Measurements from ENCODE around the gene TWIST1.

Gene TWIST1

DNA sequence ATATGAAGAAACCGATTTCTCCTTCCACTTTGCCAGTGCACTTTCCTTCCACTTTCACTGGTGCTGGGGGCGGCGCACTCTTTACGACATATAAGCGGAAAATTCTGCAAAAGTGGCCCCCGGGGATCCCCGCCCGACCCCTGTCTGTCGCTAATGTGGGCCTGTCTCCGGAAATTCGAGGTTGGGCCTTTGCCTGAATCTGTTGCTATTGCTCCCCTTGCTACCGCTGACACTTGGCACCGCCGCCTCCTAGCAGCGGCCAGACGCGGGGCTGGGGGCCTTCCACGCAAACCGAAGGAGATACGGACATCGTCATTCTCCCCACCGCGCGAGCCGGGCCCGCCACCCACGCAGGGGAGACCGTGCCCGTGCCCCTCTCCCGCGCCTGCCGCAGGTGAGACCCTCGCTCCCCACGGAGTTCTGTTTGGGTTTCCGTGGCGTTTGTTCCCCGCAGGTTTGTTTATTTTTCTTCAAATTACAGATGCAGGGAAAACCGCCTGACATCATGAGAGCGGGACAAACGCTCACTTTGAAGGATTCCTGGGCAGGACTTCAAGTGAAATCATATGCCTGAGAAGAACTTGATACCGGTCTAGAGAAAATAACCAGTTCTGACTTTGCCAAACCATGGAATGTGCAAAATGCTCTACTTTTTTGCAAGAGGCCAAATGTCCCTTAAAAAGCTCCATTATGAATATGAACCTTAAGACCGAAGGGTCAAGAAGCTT, 5.0 kb downstream of the TWIST1 start:
- DNase-seq, result no peak

DNA sequence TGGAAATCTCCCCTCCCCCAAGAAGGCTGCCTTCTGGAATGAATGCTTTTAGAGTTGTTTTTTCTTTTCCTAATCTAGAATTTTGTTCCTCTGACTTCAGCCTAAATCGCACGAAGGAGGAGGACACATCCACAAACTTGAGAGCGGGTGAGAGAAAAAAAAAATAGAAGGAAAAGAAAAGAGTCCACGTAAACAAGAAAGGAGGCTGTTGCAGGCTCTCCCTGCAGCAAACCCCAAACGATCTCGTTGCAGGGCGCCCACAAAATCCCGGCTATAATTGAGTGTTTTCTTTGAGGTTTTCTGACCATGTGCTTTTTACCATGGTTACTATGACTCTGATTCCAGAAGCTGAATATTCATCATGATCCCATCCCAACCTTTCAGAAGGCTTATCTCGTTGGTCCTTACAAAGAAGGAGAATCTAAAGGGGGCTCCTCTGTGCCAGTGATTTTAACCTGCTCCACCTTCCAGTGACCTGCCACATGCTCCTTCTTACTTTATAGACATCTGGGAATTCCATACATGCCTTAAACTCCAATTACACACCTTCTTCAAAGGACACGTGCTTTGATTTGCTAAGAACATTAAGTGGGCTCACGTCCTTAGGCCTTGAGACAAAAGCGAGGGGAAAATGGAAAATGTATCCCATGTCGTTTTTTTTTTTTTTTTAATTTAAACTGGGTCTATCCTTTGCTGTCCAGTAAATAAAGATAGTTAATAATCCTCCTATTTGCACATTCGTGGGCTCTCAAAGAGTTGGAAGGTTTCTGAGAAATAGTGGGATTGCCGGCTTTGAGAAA, 5.8 kb downstream of the TWIST1 start:
- DNase-seq, result no peak

DNA sequence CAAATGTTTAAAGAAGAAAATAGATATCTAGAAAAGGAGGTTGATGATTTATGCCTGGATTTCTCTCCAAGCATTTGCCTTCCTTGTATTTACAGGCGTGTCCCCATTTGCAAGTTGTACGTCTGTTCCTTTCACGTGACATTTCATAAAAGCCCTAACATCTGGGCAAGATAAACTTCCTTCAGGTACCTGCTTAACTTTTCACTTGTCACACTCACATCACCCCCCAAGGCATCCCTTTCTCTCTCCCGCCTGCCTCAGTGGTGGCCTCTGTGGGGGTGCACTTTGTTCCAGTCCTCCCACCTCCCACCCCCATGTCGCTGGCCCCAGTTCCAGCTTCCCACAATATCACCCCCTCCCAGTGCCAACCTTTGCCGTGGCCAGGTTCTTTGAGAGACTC, 6.7 kb downstream of the TWIST1 start:
- DNase-seq, result no peak

DNA sequence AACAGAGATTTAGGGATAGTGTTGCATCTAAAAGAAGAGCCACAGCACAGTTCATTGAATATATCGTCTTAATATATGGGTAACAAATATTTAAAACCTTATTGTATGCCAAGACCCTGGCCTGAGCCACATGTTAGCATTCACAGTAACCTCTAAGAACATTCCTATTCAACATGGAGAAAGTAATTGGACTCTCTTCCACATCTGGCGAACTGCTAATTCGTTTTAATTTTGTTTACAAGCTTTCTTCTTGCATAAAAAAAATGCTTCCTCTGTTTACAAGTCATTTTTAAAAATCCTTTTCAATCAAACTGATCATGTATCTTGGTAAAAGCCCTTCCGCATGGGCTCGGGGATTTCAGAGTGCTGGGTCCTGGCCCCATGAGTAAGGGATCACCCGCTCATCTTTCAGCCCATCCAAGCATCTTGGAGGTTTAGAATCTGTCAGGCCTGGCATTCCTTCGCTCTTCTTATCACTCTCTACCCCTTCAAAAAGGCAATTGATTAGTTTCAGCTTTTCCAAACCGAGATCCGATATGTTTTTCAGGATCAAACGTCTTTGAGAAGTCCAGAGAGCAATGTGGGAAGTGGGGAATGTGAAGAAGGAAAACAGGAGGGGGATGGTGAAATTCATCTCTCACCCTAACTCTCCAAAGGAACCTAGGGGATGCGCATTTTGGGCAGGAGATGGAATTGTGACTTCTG, 7.3 kb downstream of the TWIST1 start:
- DNase-seq, result no peak

DNA sequence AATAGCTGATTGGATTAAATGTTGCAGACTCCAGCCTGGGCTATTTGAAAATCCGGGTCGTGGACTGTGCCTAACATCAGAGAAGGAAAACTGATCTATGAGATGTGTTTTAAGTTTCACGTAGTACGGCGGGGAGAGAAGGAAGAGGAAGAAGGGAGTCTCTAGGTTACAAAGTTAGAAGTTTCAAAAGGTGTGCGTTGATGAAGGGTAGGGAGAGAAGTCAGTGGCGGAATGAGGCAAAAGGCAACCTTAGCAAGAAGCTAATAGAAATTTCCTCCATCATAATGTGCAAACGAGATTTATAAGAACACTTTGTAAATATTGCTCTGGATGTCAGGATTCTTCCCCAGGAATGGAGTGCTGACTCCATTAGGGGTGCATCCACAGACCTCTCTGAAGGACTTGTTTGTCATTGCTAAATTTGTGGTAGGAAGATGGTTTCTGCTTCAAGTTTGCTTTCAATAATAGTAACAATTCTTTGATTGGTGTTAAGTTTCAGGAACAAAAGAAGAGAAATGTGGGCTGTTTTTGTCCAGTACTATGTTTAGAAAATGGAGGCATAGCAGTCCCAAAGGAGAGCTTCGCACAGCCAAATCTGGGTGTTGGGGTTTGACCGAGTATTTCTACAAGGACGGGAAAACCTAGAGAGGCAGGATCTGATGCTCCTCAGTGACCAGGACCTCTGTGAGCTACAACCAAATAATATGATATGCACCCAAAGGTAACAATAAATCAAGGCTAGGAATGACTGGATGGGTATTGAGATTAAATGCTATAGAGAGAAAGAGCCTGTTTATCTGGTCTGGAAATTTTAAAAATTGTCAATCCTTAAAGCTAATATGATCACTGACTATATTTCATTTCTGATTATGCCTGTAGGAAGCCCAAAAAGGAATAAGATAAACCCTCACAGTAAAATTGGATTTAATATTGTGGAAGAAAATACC, 8.2 kb downstream of the TWIST1 start:
- no peak for DNase-seq

DNA sequence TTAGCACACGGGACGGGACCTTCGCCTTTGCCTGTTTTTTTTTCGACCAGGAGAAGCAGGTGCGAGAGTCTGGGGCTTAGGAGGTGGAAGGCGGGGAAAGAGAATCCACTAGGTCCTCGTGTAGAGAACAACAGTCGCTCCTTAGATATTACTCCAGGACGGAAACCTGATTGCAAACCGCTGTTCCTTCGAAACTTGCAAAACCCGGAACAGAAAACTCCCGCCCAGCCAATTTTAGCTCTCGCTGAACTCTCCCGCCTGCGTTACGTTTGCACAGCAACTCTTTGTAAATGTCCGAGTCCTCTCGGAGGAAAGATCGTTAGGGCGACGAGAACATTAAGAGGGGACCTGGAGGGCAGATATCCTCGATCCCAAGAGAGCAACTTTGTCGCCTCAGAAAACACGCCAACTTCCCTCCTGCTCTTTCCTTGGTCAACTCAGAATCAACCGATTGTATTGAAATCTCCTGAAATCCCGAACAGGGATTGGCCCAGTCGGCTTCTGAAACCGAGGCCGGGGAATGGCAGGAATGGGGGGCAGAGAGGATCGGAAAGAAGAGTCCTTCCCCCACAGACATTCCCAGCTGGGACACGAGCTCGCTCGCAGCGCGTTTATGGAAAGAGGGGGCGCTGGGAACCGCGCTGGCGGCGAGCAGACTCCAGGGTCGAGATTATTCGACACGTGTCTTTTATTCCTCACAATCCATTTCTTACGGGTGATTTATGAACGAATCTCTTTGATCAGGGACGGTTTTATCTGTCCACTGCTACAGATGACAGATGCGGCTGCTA, 9.9 kb downstream of the TWIST1 start:
- no peak for DNase-seq

DNA sequence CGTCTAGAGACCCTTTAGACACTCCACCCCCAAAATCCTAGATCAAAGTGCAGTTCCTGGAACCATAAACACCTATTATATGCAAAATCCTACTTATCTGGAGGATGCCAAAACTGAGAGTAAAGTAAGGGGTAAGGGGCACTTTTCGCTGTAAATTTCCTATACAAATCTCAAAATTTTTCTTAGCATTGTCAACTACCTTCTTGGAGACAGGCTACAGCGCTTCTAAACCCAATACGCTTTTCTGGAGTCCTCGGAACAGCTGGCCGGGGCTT, 10.4 kb downstream of the TWIST1 start:
- no peak for DNase-seq

DNA sequence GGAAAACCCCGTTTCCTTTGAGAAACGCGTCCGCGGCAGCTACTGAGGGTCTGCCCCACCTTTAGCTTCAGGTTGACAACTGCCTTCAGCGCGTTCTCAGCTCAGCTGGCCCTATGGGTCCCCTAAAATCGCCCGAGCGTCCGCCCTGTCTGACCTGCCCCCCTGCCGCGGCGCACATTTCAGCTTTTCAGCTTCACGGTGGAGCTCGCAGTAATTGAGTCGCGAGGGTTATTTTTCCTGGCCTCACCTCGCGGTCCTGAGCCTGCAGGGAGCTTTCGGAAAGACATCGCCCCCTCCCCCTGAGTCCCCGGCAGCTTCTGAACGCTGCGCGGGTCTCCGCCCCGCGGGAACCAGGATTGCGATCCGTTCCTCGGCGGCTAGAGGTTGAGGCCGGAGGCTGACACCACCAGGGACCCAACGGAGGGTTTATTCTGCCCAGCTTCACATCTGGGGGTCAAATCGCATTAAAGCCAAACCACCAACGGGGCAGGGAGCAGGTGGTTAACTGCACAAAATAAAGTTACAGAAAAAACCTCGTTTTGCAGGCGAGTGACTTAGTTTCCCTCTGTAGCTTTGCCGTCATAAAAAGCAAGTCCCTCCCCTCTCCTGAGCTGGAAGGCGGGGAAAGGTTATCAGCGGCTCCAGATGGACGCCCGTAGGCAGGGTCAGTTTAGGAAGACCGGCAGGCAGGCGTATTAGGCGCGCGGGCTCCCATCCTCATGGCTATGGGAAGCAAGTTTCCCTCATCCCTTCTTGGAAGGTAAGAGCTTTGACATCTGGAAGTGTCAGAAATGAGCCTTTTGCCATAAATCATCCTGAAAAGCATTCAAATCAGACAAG, 11.0 kb downstream of the TWIST1 start:
- DNase-seq, result no peak

DNA sequence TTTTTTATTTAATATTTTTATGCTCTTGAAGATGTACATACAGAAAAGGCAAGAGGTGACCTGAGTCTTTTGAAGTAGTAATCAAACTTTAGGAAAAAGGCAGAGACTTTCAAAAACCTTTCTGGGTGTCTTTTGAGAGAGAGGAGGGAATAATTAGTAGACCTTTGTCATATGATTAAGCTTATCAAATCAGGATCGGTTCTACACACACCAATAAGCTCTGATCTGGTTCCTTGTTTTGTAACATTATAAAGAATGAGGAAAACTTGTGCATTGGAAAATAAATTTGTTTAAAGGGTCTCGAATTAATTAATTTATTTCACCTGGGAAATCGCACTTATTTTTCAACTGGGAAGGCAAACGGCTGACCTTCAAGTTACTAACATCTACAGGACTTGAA, 11.9 kb downstream of the TWIST1 start:
- DNase-seq, result no peak

DNA sequence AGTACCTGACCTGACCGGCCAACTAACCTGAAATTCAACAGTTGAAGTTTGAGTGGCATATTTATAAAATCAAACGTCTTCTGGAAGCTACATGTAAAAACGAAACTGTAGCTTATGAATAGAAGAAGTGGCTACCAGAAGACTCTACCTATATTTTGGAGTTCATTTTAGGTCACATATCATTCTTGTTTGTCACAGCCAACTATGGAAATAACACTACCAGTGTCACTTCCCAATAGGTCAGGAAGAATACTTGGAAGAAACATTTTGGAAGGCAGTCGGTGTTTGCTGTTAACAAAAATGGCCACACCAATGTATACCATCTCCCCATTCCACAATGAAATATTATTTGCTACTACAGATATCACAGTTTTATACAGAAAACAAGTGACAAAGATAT, 12.6 kb downstream of the TWIST1 start:
- DNase-seq, result no peak

DNA sequence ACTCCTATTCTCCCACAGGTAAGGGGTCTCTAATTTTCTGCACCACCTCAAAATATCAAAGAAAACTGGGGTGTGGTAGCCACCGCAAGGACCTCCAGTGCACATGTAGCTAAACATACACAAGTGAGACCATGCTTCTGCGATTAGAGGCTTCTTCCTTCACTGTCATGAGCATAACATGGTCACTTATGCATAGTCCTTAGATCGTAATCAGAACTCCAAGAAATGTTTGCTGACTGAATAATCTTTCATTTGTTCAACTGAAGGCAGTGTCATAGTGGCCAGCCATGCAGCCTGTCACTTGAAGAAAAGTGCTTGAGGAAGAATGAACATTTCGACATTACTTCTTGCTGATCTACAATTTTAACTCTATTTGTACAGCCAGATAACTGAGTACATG, 14.6 kb downstream of the TWIST1 start:
- DNase-seq, result no peak

DNA sequence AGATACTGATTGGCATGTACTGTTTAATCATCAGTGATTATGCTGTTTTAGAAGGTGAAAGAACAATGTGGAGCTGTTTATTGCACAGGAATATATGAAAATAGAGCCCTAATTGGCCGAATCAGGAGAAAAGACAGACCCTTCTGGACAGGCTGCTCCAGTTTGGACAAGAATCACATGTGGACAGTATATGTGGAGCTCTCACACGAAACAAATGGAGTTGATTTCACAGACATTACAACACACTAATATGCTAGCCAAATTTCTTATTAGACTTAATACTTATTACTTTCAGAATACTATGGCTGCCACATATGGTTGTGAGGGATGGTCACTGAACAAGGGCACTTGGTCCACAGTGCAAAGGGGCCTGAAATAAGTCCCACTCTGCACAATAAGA, 15.5 kb downstream of the TWIST1 start:
- DNase-seq, result no peak

DNA sequence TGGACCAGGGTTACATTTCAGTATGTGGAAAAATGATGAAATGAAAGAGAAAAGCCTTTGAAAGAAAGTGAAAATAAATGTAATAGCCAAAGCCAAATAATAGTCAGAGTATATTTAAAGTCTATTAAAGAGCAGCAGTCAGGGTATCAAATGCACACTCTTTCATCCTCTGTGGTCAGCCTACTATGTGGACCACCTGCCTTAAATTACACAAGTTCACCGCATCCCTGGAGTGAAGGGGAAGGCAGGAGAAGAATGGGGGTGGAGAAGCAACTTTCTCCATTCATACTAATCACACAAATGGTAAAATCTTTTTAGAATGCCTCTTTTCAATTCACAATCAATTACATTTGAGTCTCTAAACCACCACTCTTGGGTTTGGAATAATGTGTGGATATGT, 16.0 kb downstream of the TWIST1 start:
- DNase-seq, result no peak

DNA sequence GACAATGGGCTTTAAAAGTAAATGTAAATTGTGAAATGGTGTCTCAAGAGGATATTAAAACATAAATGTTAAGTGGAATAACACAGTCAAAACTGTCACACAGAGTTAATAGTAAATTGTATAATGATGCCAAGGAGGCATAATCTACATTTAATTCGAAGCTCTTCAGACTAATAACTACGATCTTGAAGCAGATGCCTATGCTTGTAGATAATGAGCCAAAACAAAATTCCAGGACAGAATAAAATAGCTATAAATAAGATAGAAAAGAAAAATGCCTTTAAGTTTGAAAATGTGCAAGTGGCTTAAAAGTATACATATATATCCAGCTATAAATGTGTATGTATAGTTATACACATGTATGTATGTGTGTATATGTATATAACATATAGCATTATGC, 17.5 kb downstream of the TWIST1 start:
- no peak for DNase-seq

DNA sequence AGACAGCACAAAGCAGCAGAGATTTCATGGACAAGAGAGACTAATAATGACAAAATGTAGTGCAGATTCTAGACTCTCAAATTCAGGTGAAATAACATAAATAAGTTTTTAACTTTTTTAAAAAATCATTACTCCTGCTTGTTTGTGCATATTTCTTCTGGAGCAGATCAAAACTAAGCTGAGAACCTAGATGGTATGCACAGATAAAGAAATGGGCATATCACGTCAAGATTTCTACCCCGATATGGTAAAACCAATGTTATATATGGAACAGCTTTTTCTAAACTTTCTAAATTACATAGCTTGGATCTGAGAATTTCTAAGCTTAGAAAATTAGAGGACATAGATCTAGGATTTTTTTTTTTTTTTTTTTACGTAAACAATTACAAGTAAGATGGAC, 18.2 kb downstream of the TWIST1 start:
- no peak for DNase-seq

DNA sequence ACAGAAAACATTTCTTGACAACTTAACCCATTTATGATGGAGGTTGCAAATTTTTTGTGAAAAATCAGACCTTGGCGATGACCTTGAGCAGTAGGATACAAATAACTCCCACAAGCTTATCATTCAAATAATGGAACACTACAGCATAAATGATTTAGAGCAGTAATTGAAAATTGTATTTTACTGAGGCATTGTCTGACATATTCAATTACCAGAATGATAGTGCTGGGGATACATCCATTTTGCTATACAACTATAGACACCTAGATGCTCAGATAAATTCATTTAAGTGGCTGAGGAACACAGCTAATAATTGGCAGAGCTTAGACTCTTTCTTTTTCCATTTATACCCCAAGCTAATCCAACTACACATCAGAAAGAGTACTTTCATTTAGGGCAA, 18.9 kb downstream of the TWIST1 start:
- DNase-seq, result no peak

DNA sequence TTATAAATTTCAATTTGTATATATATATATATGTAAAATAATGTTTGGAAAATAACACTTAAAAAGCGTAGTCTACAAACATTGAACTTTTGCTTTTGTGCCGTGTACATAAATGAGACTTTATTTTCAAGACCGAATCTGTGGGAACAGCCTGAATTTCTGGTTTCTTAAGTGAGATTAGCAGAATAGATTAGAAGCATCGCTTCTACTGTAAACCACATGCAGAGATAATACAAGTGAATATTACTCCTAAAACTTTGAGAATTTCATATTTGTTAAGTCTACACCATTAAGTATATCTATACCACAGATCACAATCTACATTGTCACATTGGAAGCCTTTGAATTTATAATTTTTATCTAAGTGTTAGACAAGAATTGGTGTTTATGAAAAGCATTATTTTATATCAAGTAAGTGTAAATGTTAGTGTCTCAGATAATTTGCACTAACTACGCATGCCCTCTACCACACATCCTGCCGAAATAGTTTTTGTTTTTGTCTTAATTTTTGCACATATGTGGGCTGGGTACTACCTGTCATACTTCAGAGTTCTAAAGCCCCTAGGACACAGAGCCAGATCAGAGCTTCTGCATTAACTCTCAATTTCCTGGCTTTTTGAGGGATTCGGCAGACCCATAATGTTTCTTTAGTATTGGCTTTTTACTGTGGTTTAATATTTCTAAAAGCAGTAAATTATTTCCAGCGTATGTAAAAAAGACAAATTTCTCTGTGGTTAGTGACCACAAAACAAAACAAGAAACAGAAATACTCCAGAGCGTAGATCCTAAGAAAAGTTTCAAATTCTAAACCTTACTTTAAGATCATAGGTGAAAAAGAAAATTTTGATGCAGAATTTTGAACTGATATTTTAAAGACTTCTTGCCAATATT, 20.0 kb downstream of the TWIST1 start:
- no peak for DNase-seq

DNA sequence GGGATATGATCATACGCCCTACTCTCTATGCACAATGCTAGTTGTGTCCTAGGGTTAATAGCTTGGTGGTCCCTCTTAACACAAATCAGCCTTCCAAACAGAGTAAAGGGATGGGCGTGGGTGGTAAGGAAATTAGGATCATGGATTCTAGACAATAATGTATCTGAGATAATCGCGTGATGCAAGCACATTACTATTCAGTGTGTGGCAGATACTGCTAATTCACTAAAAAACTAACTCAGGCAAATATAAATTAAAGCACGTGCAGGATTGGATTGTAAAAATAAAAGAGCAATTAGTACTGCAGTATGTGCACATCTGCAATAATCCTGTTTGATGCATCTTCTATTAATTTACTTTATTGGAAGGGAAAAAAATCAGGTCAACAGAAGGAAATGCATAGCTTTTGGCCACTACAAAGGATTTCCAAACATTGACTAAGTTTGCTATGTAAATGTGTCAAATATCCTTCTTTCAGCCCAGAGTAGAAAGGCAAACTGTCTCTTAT, 22.0 kb downstream of the TWIST1 start:
- DNase-seq, result no peak

DNA sequence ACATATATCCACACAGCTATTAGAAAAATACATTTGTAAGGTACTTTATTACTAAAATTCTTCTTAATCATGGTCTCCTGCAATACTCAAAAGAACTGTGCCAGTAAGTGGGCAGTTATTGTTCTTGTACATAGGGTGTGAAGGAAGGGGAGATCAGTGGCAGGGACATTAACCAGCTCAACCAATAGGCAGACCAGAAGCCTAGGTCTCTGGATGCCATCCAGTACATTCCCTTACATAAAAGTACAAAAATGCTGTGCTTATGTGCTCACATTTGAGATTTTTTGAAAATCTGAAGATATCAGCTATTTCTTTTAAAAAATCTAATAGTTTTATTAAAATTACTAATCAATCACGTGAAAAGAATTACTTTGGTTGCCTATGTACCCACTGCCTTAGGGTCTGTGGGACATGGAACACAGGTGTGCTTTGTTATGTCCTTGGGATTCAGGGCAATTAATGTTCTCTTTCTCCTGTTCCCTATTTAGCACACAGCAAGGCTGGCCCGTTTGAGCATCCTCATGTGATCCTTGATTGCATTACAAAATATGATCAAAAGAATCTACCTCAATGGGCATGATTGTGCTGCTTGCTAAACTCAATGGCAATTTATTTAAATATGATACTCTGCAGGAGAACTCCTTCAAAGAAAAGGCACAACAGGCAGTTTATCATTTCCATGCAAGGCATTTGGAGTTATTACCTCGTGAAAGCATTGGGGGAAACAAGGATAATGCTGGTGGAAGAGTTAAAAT, 22.7 kb downstream of the TWIST1 start:
- DNase-seq, result no peak
